Activated CD4-positive, alpha-beta T cell treated with anti-CD3 and anti-CD28 coated beads, Interleukin-2, amount 50 U/mL, for 4 hours (primary cell): ENCODE results near the gene ZBTB1.
"Not testable (repeated sequence)": the region's sequence is repeated elsewhere in the genome, so short reads cannot be mapped to it uniquely, and the experiment has no call there.

Source experiments
- DNase-seq, 2 experiments: peaks; one replicate each; pipeline ENCODE4 v3.0.0-alpha.2; 2020

ZBTB1 gene

GRCh38 chr14:64501411-64502171 lies 3.0 kb upstream of the ZBTB1 start:
- no peak for DNase-seq

GRCh38 chr14:64502456-64502855 lies 2.1 kb upstream of the ZBTB1 start:
- DNase-seq = no peak

- peak; percentile 10 to 21 for DNase-seq
Measured at GRCh38 chr14:64502887-64503433, 1.6 kb upstream of the ZBTB1 start.

- peak; percentile 92 to 95 for DNase-seq
Measured at GRCh38 chr14:64503434-64504309, 898 bp upstream of the ZBTB1 start, which contains the start of gene ZBTB25. Gene ZBTB25, minus strand, starts transcription at chr14:64503838. Its CDS starts 13,305 bp downstream, at chr14:64490533.

- DNase-seq = peak; percentile 80
Measured at GRCh38 chr14:64504897-64505794, 576 bp downstream of the ZBTB1 start.

GRCh38 chr14:64506721-64507120 lies 2.2 kb downstream of the ZBTB1 start:
- DNase-seq = no peak

GRCh38 chr14:64507376-64508156 lies 3.0 kb downstream of the ZBTB1 start:
- peak in 1 of 2 experiments; percentile 42 for DNase-seq

- no peak for DNase-seq
Measured at GRCh38 chr14:64508215-64508776, 3.7 kb downstream of the ZBTB1 start.

GRCh38 chr14:64509036-64509435 lies 4.5 kb downstream of the ZBTB1 start:
- no peak for DNase-seq

- peak; percentile 45 to 59 for DNase-seq
Measured at GRCh38 chr14:64510825-64511671, 6.5 kb downstream of the ZBTB1 start.

GRCh38 chr14:64513271-64513670 lies 8.7 kb downstream of the ZBTB1 start:
- no peak for DNase-seq

- no peak for DNase-seq
Measured at GRCh38 chr14:64515053-64515452, 10.5 kb downstream of the ZBTB1 start.

- DNase-seq = no peak
Measured at GRCh38 chr14:64516969-64517368, 12.4 kb downstream of the ZBTB1 start.

- DNase-seq = not testable (repeated sequence)
Measured at GRCh38 chr14:64517667-64518066, 13.1 kb downstream of the ZBTB1 start.

- DNase-seq = no peak
Measured at GRCh38 chr14:64518229-64518628, 13.7 kb downstream of the ZBTB1 start.

- DNase-seq = no peak
Measured at GRCh38 chr14:64520699-64521098, 16.1 kb downstream of the ZBTB1 start.

GRCh38 chr14:64522591-64523355 lies 18.2 kb downstream of the ZBTB1 start:
- DNase-seq = no peak

- no peak for DNase-seq
Measured at GRCh38 chr14:64525354-64525753, 20.8 kb downstream of the ZBTB1 start.

- no peak for DNase-seq
Measured at GRCh38 chr14:64531567-64531966, 27.0 kb downstream of the ZBTB1 start.
